ENCODE data around the gene MLN. TPM values are rescaled to one million over a fixed set of nuclear protein-coding genes. Genes with fewer than 3 reads are reported as not detected.

MLN gene
- total and polyA plus RNA-seq, 2 donors (not counting 3 experiments of a cell fraction or from before 2014, with no cell fraction given) = not detected

- FAIRE-seq (no peak), DNase-seq (ENCODE audit: low read depth, low spot score) (no peak)
- Histone ChIP-seq H3K9ac (replicated peaks; ENCODE audit: extremely low read depth, insufficient read depth, low read length) (peak overlapping the region; percentile 13), H4K20me1 (replicated peaks; ENCODE audit: control insufficient read depth, extremely low read depth, insufficient read depth, low read length) (no peaks in the 10 kb centered on the region), H3K36me3 (ENCODE audit: control insufficient read depth in 2 of 2, extremely low read depth in 1 of 2, insufficient read depth in 2 of 2, low read length in 2 of 2) (no peaks in the 10 kb centered on the region), H3K79me2 (ENCODE audit: control insufficient read depth, insufficient read depth, low read length) (no peaks in the 10 kb centered on the region), H3K4me2 (ENCODE audit: insufficient read depth, low read length) (peak overlapping the region; percentile 49), H3K4me1 (ENCODE audit: control insufficient read depth, extremely low read depth, insufficient read depth, low read length) (peaks cover 18% of the 10 kb centered on the region), H3K27ac (ENCODE audit: insufficient read depth, low read depth, low read length) (peak overlapping the region; percentile 69), H3K4me3 (replicated peaks in 1 of 3; ENCODE audit: insufficient read depth in 1 of 3, low read depth in 1 of 3, low read length in 3 of 3) (no peak overlapping the region), H3K27me3 (ENCODE audit: control insufficient read depth in 2 of 2, insufficient read depth in 2 of 2, low read length in 2 of 2) (no peaks in the 10 kb centered on the region), H3K9me3 (replicated peaks; ENCODE audit: control insufficient read depth, insufficient read depth, low read length) (no peaks in the 10 kb centered on the region), H2AFZ (ENCODE audit: low read depth, low read length) (peak overlapping the region; percentile 83), H3K9me1 (replicated peaks; ENCODE audit: control insufficient read depth, extremely low read depth, insufficient read depth, low read length) (no peaks in the 10 kb centered on the region)
- dilution Hi-C loops (cut with MboI; ENCODE audit: extremely low pct_ligation_motif_present, low sequenced_read_pairs) (no loop called here), intact Hi-C loops (cut with micrococcal nuclease) (loop anchor here (2.0 kb wide), 3 partner anchors 27 to 69 kb away; no protein-coding TSS in a partner anchor)
- no peak for TF ChIP-seq MYC (IDR thresholded peaks at IDR 0.05; ENCODE audit: low read depth, low read length)
- TF ChIP-seq JUN (IDR thresholded peaks at IDR 0.05; ENCODE audit: borderline replicate concordance, insufficient read depth, insufficient read length, low read depth) = no peak
- no peak for TF ChIP-seq EZH2 (IDR thresholded peaks at IDR 0.05; ENCODE audit: borderline replicate concordance, low read depth, low read length, severe bottlenecking)
- no peak for TF ChIP-seq GATA2 (IDR thresholded peaks at IDR 0.05; ENCODE audit: insufficient read depth, insufficient read length, low read depth, low read length)
- TF ChIP-seq FOS (IDR thresholded peaks at IDR 0.05; ENCODE audit: borderline replicate concordance, insufficient read depth, low read length) = no peak
- no peak for TF ChIP-seq POLR2A (IDR thresholded peaks at IDR 0.05; ENCODE audit: low read depth, low read length)
- TF ChIP-seq, protein P1, sequence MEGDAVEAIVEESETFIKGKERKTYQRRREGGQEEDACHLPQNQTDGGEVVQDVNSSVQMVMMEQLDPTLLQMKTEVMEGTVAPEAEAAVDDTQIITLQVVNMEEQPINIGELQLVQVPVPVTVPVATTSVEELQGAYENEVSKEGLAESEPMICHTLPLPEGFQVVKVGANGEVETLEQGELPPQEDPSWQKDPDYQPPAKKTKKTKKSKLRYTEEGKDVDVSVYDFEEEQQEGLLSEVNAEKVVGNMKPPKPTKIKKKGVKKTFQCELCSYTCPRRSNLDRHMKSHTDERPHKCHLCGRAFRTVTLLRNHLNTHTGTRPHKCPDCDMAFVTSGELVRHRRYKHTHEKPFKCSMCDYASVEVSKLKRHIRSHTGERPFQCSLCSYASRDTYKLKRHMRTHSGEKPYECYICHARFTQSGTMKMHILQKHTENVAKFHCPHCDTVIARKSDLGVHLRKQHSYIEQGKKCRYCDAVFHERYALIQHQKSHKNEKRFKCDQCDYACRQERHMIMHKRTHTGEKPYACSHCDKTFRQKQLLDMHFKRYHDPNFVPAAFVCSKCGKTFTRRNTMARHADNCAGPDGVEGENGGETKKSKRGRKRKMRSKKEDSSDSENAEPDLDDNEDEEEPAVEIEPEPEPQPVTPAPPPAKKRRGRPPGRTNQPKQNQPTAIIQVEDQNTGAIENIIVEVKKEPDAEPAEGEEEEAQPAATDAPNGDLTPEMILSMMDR (IDR thresholded peaks at IDR 0.05; ENCODE audit: extremely low read depth in 1 of 2, insufficient read depth in 1 of 2, low read depth in 1 of 2, low read length in 2 of 2) = no peak
- TF ChIP-seq, protein P2, sequence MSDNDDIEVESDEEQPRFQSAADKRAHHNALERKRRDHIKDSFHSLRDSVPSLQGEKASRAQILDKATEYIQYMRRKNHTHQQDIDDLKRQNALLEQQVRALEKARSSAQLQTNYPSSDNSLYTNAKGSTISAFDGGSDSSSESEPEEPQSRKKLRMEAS (IDR thresholded peaks at IDR 0.05; ENCODE audit: insufficient read depth, insufficient read length) = no peak
- ChIA-PET CTCF (interaction anchor here (1.0 to 2.8 kb wide), 10 partner anchors 11 to 296 kb away, joined by 3 to 15 read pairs (median 4); no protein-coding TSS in a partner anchor), POLR2A (interaction anchor here (0.6 to 1.3 kb wide), 3 partner anchors 11 to 61 kb away, joined by 3 read pairs; no protein-coding TSS in a partner anchor)
- no TSS peak for BruUV-seq (replicated peaks)
Observed at GRCh38 chr6:33839399-33840047, 35.7 kb upstream of the MLN start.
